GM19099 (cell line): ENCODE results near the gene LETM1.

Source experiments
- POLR2A ChIP-seq: IDR thresholded peaks from 3 replicates; pipeline ENCODE4 v1.6.1; 2011; ENCODE audit warnings: low read depth; ENCODE audit not compliant: insufficient read length; ENCODE audit errors: extremely low read depth

Gene LETM1

DNA sequence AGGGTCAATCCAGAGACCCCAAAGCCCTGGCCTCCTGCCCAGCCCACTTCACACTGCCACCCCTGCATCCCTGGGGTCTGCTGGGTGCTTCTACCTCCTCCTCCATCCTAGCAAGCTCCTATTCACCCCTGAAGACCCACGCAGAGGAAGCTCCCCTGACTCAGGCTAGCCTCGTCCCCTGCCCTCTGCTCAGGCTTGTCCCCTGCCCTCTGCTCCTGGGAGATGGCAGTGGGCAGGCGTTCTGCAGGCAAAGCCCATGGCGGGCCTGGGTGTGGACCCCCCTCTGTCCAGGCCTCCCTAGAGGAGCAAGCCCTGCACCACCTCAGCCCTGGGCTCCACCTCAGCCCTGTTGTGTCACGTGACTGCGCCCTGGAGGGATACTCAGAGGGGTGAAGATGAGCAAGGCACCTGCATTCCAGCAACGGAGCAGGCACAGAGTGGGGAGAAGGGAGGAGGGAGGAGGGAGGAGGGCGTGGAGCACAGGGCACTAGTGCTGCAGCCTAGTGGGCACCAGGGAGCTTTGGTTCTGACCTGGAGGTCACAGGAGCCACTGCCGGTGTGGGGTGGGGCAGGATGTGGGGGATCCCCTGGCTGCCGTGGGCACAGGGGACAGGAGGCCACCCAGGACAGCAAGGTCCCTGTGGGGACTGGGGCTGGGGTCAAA lies 90.4 kb downstream of the LETM1 start:
- no peak for TF ChIP-seq POLR2A

GRCh38 chr4:1764670-1765069 lies 91.3 kb downstream of the LETM1 start:
- no peak for TF ChIP-seq POLR2A

DNA sequence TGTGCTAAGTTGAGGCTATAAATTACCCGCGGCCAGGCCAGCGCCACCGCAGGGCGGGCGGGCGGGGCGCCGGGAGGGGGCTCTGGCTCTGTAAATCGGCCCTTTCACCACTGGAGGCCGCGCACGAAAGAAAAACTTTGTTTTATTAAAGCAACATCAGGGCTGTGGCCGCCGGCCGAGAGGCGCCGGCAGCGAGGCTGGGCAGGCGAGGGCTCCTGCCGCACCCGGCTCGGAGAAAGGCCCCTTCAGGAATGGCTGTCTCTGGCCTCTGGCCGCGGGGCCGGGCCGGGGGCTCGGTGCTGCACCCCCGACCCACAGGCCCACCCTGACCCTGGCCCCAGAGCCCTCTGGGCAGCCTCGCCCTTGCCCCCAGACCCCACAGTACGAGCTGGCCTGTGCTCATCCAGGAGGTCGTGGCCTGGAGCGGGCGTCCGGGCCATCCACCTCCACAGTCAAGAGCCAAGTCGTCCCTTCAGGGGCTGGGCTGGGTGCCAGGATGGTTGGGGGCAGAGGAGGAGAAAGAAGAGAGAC lies 92.3 kb downstream of the LETM1 start:
- TF ChIP-seq POLR2A: no peak

GRCh38 chr4:1763070-1763549 lies 92.8 kb downstream of the LETM1 start:
- TF ChIP-seq POLR2A: no peak

DNA sequence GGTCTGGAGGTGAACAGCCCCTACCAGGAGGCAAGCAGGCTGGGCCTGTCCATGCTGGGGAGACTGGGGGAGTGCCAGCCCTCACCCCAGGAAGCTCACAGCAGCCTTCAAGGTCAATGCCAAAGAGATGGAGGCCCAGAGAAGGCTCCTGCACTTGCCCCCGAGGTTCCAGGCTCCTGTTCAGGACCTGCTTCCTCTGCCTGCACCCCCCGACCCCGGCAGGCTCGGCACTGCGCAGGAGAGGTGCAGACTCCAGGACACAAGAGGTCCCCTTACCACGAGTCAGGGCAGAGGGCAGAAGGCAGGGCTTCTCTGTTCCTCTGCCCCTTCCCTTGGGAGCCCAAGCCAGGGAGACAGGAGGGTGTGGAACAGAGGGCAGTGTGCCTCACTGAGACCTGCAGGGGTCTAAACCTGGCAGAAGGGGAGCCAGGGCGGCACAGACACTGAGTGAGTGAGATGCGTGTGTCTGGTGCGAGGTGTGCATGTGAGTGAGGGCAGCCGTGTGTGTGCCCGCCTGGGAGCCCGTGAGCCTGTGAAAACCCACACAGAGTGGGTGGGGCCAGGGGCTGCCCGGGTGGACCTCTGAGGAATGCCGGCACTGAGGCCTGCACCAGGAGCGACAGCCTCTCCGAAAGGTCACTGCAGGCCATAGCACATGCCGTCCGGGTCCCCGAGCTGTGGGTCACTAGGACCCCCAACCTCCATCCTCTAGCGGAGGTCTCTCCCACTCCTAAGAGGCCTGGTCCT lies 93.5 kb downstream of the LETM1 start:
- TF ChIP-seq POLR2A: no peak
